CD8-positive, alpha-beta memory T cell (primary cell): Measurements from ENCODE around the gene EIF4E. TPM values are rescaled to one million over a fixed set of nuclear protein-coding genes. Genes with fewer than 3 reads are reported as not detected.
"Not testable (repeated sequence)": the region's sequence is repeated elsewhere in the genome, so short reads cannot be mapped to it uniquely, and the experiment has no call there.

Experiments
- CTCF ChIA-PET: fragments of 350-600 bp; sonication (Branson Sonifier 250); formaldehyde crosslinking; loops from one replicate; lab custom pipeline; 2021; ENCODE audit warnings: antibody characterized with exemption; lab: Charles Lee
- POLR2A ChIA-PET: fragments of 350-600 bp; sonication (Branson Sonifier 250); formaldehyde crosslinking; loops from one replicate; lab custom pipeline; 2021; ENCODE audit warnings: antibody characterized with exemption; lab: Charles Lee
- DNase-seq, 5 donors: peaks; one replicate each; pipeline versions ENCODE4 v3.0.0 to v3.0.0-alpha.2; 2020 to 2022; ENCODE audit warnings: mixed read lengths in 1 of 5
- H3K27ac ChIP-seq: one replicate; pipeline ENCODE4 v1.7.0; 2013; ENCODE audit warnings: low read depth, mild to moderate bottlenecking, low read length, moderate library complexity
- H3K27me3 ChIP-seq: 2 replicates; pipeline ENCODE4 v1.7.0; 2013; ENCODE audit warnings: low read length, mild to moderate bottlenecking; ENCODE audit not compliant: insufficient read depth, poor library complexity, severe bottlenecking
- H3K36me3 ChIP-seq: 2 replicates; pipeline ENCODE4 v1.7.0; 2013; ENCODE audit warnings: mild to moderate bottlenecking, low read length, moderate library complexity; ENCODE audit not compliant: insufficient read depth
- H3K4me1 ChIP-seq: 2 replicates; pipeline ENCODE4 v1.7.0; 2013; ENCODE audit warnings: mild to moderate bottlenecking, low read length, moderate library complexity; ENCODE audit not compliant: insufficient read depth
- H3K4me3 ChIP-seq: 2 replicates; pipeline ENCODE4 v1.7.0; 2013; ENCODE audit warnings: mild to moderate bottlenecking, low read length
- H3K9me3 ChIP-seq: 2 replicates; pipeline ENCODE4 v1.7.0; 2013; ENCODE audit warnings: mild to moderate bottlenecking, low read length
- H3K27ac Mint-ChIP-seq, 8 donors: one replicate each; pipeline ENCODE4 v1.8.0; 2020 to 2021; ENCODE audit warnings: mixed read lengths in 8 of 8, mild to moderate bottlenecking in 6 of 8, inconsistent platforms in 3 of 8, moderate library complexity in 3 of 8
- H3K27me3 Mint-ChIP-seq, 2 donors: one replicate each; pipeline ENCODE4 v1.8.0; 2020 to 2021; ENCODE audit warnings: mixed read lengths in 2 of 2, mild to moderate bottlenecking in 1 of 2, moderate library complexity in 1 of 2
- H3K36me3 Mint-ChIP-seq, 3 donors: one replicate each; pipeline ENCODE4 v1.8.0; 2020 to 2021; ENCODE audit warnings: mixed read lengths in 3 of 3, inconsistent platforms in 1 of 3, mild to moderate bottlenecking in 1 of 3
- H3K4me1 Mint-ChIP-seq, 3 donors: one replicate each; pipeline ENCODE4 v1.8.0; 2020 to 2021; ENCODE audit warnings: mixed read lengths in 3 of 3, inconsistent platforms in 1 of 3, mild to moderate bottlenecking in 1 of 3
- H3K4me3 Mint-ChIP-seq, 7 donors: one replicate each; pipeline ENCODE4 v1.8.0; 2020 to 2021; ENCODE audit warnings: mixed read lengths in 7 of 7, mild to moderate bottlenecking in 6 of 7, moderate library complexity in 4 of 7, inconsistent platforms in 2 of 7
- H3K9me3 Mint-ChIP-seq, 5 donors: one replicate each; pipeline ENCODE4 v1.8.0; 2020 to 2022; ENCODE audit warnings: mixed read lengths in 5 of 5, mild to moderate bottlenecking in 3 of 5, moderate library complexity in 2 of 5, inconsistent platforms in 1 of 5
- polyA plus RNA-seq: library from polyadenylated mRNA; unstranded; fragments of 300-500 nt; fragmentation: Illumina TruSeq; gene quantifications from one replicate; pipeline ENCODE4 v1.2.3, GENCODE V29; 2021
- total RNA-seq, 2 experiments: library from RNA; stranded (reverse); gene quantifications; one replicate each; pipeline ENCODE4 v1.2.3, GENCODE V29; 2021

EIF4E gene
- total and polyA plus RNA-seq, 3 experiments from 2014 or later: 58.5 to 168 (median 157) TPM

DNA sequence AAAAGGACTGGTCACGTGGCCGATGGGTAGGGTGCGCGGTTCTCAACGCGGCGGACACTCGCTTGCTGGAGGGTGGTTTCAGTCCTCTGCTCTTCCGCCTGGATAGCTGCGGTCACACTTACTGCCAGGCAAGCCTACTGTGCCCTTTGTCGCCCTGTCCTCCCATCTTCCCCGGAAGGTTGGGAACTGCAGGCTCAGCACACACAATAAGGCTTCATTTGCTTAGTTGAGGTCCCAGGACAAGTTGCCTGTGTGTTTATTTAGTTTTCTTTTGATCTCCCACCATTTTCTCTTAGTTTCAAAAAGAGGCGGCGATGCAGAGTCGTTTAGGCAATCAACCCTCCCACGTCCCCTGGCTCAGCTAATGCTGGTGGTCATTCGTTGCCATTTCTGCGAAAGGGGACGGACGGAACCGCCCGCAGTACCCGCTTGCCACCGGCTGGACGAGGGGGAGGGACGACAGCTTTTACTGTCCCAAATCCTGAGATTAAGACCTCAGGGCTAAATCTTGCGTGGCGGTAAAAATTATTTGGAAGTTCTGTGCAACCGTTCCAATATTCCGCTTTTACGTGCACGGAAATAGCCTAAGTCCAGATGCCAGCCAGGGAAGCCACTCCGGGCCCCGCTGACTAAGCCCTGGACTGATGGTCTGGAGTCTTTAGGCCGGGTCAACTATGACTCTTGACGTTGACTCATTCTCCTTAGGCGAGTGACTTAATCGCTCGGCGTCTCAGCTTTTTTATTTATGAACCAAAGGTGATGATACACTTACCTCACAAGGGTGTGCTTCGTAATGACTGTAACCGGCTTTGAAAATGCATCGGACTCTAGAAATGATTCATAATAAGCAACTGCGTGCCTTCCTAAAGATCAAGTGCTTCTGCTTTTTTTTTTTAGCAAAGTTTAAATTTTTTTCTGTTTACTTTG, 671 bp upstream of the EIF4E start:
- H3K4me1 Mint-ChIP-seq: peaks cover 35 to 51% (median 38%) of the 10 kb centered on the region in 3 donors
- H3K27ac Mint-ChIP-seq: peak overlapping the region; percentile 68 to 98 (median 96)
- H3K4me3 ChIP-seq: peak overlapping the region; percentile 89
- CTCF ChIA-PET: interaction anchor here (1.0 to 7.4 kb wide), 9 partner anchors 8 to 786 kb away, joined by 3 to 47 read pairs (median 3); partner anchors contain the start of genes METAP1, RAP1GDS1 and STPG2
- POLR2A ChIA-PET: interaction anchor here (0.6 to 3.1 kb wide), 13 partner anchors 31 to 1137 kb away, joined by 3 to 36 read pairs (median 6); partner anchors contain the start of genes ADH5, H2AZ1, METAP1 and RAP1GDS1
- H3K9me3 ChIP-seq: no peaks in the 10 kb centered on the region
- H3K27me3 Mint-ChIP-seq: peaks cover 0 to 5% of the 10 kb centered on the region in 2 donors
- H3K36me3 ChIP-seq: no peaks in the 10 kb centered on the region
- H3K36me3 Mint-ChIP-seq: peaks cover 0 to 35% (median 2%) of the 10 kb centered on the region in 3 donors
- no peaks in the 10 kb centered on the region for H3K9me3 Mint-ChIP-seq
- H3K27me3 ChIP-seq: no peaks in the 10 kb centered on the region
- peak overlapping the region; percentile 96 to 99 (median 98) for H3K4me3 Mint-ChIP-seq
- H3K4me1 ChIP-seq: peaks cover 17% of the 10 kb centered on the region
- H3K27ac ChIP-seq: peak overlapping the region; percentile 87
- DNase-seq: peak; percentile 13 to 67 (median 32)

GRCh38 chr4:98928131-98928504, 815 bp downstream of the EIF4E start:
- Mint-ChIP-seq H3K9me3 (no peaks in the 10 kb centered on the region), H3K4me1 (peaks cover 43 to 60% (median 46%) of the 10 kb centered on the region in 3 donors), H3K27me3 (peaks cover 0 to 5% of the 10 kb centered on the region in 2 donors), H3K27ac (peak overlapping the region; percentile 94 to 98 (median 97)), H3K4me3 (peak overlapping the region; percentile 96 to 99 (median 98)), H3K36me3 (peaks cover 0 to 40% (median 0%) of the 10 kb centered on the region in 3 donors)
- Histone ChIP-seq H3K4me1 (peaks cover 17% of the 10 kb centered on the region), H3K4me3 (peak overlapping the region; percentile 89), H3K36me3 (no peaks in the 10 kb centered on the region), H3K27ac (peak overlapping the region; percentile 87), H3K9me3 (no peaks in the 10 kb centered on the region), H3K27me3 (no peaks in the 10 kb centered on the region)
- peak in 4 of 5 donors; percentile 51 to 74 (median 59) for DNase-seq
- POLR2A ChIA-PET: interaction anchor here (0.7 to 3.1 kb wide), 8 partner anchors 67 to 1022 kb away, joined by 3 to 36 read pairs (median 6); partner anchors contain the start of genes ADH5, H2AZ1, METAP1 and RAP1GDS1
- CTCF ChIA-PET: interaction anchor here (0.7 to 7.4 kb wide), 14 partner anchors 10 to 478 kb away, joined by 3 to 47 read pairs (median 4); partner anchors contain the start of gene METAP1

GRCh38 chr4:98926257-98926656, 2.7 kb downstream of the EIF4E start:
- CTCF ChIA-PET: interaction anchor here (1.1 to 7.4 kb wide), 3 partner anchors 34 to 458 kb away, joined by 3 to 47 read pairs (median 6); partner anchors contain the start of gene METAP1

GRCh38 chr4:98921292-98921691, 7.6 kb downstream of the EIF4E start:
- Histone ChIP-seq H3K27me3 (no peaks in the 10 kb centered on the region), H3K27ac (no peak overlapping the region), H3K36me3 (no peaks in the 10 kb centered on the region), H3K9me3 (no peaks in the 10 kb centered on the region), H3K4me1 (peaks cover 9% of the 10 kb centered on the region), H3K4me3 (no peak overlapping the region)
- CTCF ChIA-PET: no interaction called here
- Mint-ChIP-seq H3K27ac (no peak overlapping the region), H3K27me3 (no peaks in the 10 kb centered on the region), H3K36me3 (peaks cover 0 to 33% (median 3%) of the 10 kb centered on the region in 3 donors), H3K9me3 (no peaks in the 10 kb centered on the region), H3K4me3 (no peak overlapping the region), H3K4me1 (peaks cover 38 to 69% (median 54%) of the 10 kb centered on the region in 3 donors)
- DNase-seq: no peak
- POLR2A ChIA-PET: no interaction called here

More at GRCh38 chr4:98926257-98926656, 2.7 kb downstream of the EIF4E start:
- H3K27ac Mint-ChIP-seq: peak overlapping the region in 2 of 8 donors; percentile 25 to 98
- POLR2A ChIA-PET, H3K4me3 ChIP-seq, H3K9me3 Mint-ChIP-seq, H3K9me3 ChIP-seq, DNase-seq, H3K36me3 ChIP-seq, H3K27me3 Mint-ChIP-seq, H3K27ac ChIP-seq, H3K27me3 ChIP-seq: not testable (repeated sequence)
- H3K4me1 Mint-ChIP-seq: peaks cover 41 to 59% (median 58%) of the 10 kb centered on the region in 3 donors
- peaks cover 0 to 48% (median 0%) of the 10 kb centered on the region in 3 donors for H3K36me3 Mint-ChIP-seq
- H3K4me3 Mint-ChIP-seq: peak overlapping the region in 4 of 7 donors; percentile 36 to 96 (median 75)
- peaks cover 17% of the 10 kb centered on the region for H3K4me1 ChIP-seq

- Mint-ChIP-seq H3K27ac (no peak overlapping the region), H3K4me3 (no peak overlapping the region), H3K36me3 (peaks cover 0 to 25% (median 6%) of the 10 kb centered on the region in 3 donors), H3K27me3 (no peaks in the 10 kb centered on the region), H3K9me3 (no peaks in the 10 kb centered on the region), H3K4me1 (peaks cover 37 to 69% (median 50%) of the 10 kb centered on the region in 3 donors)
- peaks cover 8% of the 10 kb centered on the region for H3K4me1 ChIP-seq
- no peaks in the 10 kb centered on the region for H3K36me3 ChIP-seq
- no peak for DNase-seq
- no peak overlapping the region for H3K4me3 ChIP-seq
- no peaks in the 10 kb centered on the region for H3K27me3 ChIP-seq
- H3K27ac ChIP-seq: no peak overlapping the region
- CTCF ChIA-PET: no interaction called here
- POLR2A ChIA-PET: no interaction called here
- no peaks in the 10 kb centered on the region for H3K9me3 ChIP-seq
These were observed 8.9 kb downstream of the EIF4E start for GRCh38 chr4:98919996-98920395.

GRCh38 chr4:98910728-98911127, 18.2 kb downstream of the EIF4E start:
- CTCF ChIA-PET: interaction anchor here (1.6 kb wide), 1 partner anchor 18 kb away, joined by 4 read pairs; no protein-coding TSS in a partner anchor
- not testable (repeated sequence) for H3K9me3 Mint-ChIP-seq, H3K4me3 ChIP-seq, H3K9me3 ChIP-seq, H3K36me3 ChIP-seq, H3K27me3 Mint-ChIP-seq, H3K27me3 ChIP-seq, H3K27ac ChIP-seq, DNase-seq
- peaks cover 30% of the 10 kb centered on the region for H3K4me1 ChIP-seq
- peak overlapping the region in 1 of 7 donors; percentile 4 for H3K4me3 Mint-ChIP-seq
- H3K36me3 Mint-ChIP-seq: peaks cover 0 to 15% (median 3%) of the 10 kb centered on the region in 3 donors
- H3K4me1 Mint-ChIP-seq: peaks cover 52 to 78% (median 57%) of the 10 kb centered on the region in 3 donors
- POLR2A ChIA-PET: interaction anchor here (0.7 kb wide), 1 partner anchor 22 kb away, joined by 3 read pairs; no protein-coding TSS in a partner anchor
- peak overlapping the region in 1 of 8 donors; percentile 55 for H3K27ac Mint-ChIP-seq

GRCh38 chr4:98909646-98910401, 19.1 kb downstream of the EIF4E start:
- Mint-ChIP-seq H3K27ac (peak overlapping the region in 5 of 8 donors; percentile 6 to 74 (median 48)), H3K4me1 (peaks cover 56 to 78% (median 61%) of the 10 kb centered on the region in 3 donors), H3K27me3 (no peaks in the 10 kb centered on the region), H3K4me3 (peak overlapping the region in 4 of 7 donors; percentile 11 to 47 (median 18)), H3K9me3 (no peaks in the 10 kb centered on the region), H3K36me3 (peaks cover 0 to 15% (median 3%) of the 10 kb centered on the region in 3 donors)
- Histone ChIP-seq H3K4me1 (peaks cover 37% of the 10 kb centered on the region), H3K27me3 (no peaks in the 10 kb centered on the region), H3K4me3 (no peak overlapping the region), H3K36me3 (no peaks in the 10 kb centered on the region), H3K27ac (no peak overlapping the region), H3K9me3 (no peaks in the 10 kb centered on the region)
- CTCF ChIA-PET: interaction anchor here (1.6 kb wide), 1 partner anchor 19 kb away, joined by 4 read pairs; no protein-coding TSS in a partner anchor
- POLR2A ChIA-PET: no interaction called here
- no peak for DNase-seq
